Left lung (tissue), 10 donors: ENCODE data around the gene ZNF277. TPM values are rescaled to one million over a fixed set of nuclear protein-coding genes. Genes with fewer than 3 reads are reported as not detected.

ENCODE experiments used
- ATAC-seq: fragments of 200-7000 bp; cut with Tn5 transposase; one replicate; pipeline ENCODE4 v1.9.1; 2020; ENCODE audit warnings: moderate library complexity
- DNase-seq, 4 donors: peaks; one replicate each; pipeline ENCODE4 v3.0.0-alpha.2; 2013 to 2020
- H3K27ac ChIP-seq, 2 donors: fragments of 200-600 bp; sonication (generic) in 1 of 2; one replicate each; pipeline versions ENCODE4 v1.5.0 to v1.8.0; 2020 to 2021
- H3K27me3 ChIP-seq, 2 donors: fragments of 200-600 bp; sonication (generic) in 1 of 2; one replicate each; pipeline versions ENCODE4 v1.5.0 to v1.8.0; 2020 to 2021
- H3K36me3 ChIP-seq, 2 donors: fragments of 200-600 bp; sonication (generic) in 1 of 2; one replicate each; pipeline versions ENCODE4 v1.5.0 to v1.8.0; 2020 to 2021
- H3K4me1 ChIP-seq, 2 donors: fragments of 200-600 bp; one replicate each; pipeline ENCODE4 v1.8.0; 2021
- H3K4me3 ChIP-seq, 2 donors: fragments of 200-600 bp; sonication (generic) in 1 of 2; one replicate each; pipeline versions ENCODE4 v1.5.0 to v1.8.0; 2020 to 2021; ENCODE audit warnings: mild to moderate bottlenecking in 1 of 2
- H3K9me3 ChIP-seq, 2 donors: fragments of 200-600 bp; sonication (generic) in 1 of 2; one replicate each; pipeline versions ENCODE4 v1.5.0 to v1.8.0; 2020 to 2021
- CTCF ChIP-seq, 2 donors: fragments of 200-600 bp; sonication (generic) in 1 of 2; IDR thresholded peaks; one replicate each; pipeline versions ENCODE4 v1.5.0 to v1.8.0; 2021; ENCODE audit warnings: antibody characterized with exemption in 2 of 2
- intact Hi-C, 2 donors: fragments of 100-400 bp; cut with DNase I; formaldehyde crosslinking; loops; one replicate each; pipeline versions ENCODE4 v1.11.2 to v1.14.2; 2022
- polyA plus RNA-seq, 6 donors: library from polyadenylated mRNA; unstranded; fragments of 120-200 nt; gene quantifications; one replicate each; pipeline ENCODE4 v1.2.1, GENCODE V29; 2013; ENCODE audit not compliant: insufficient read length in 6 of 6
- total RNA-seq, 2 donors: library from RNA; stranded (reverse); fragmentation: NEBNext Ultra II Directional; extraction: Animal tissue kit (Norgen Biotek cat#: 25700); gene quantifications; one replicate each; pipeline ENCODE4 v1.2.1, GENCODE V29; 2021
- donor health status: DM: no; HTN: yes; CAD: no.
- donor health status: DM: no; HTN: no; CAD: no.

Gene ZNF277
- total and polyA plus RNA-seq, 8 donors = 19.8 to 41.0 (median 34.5) TPM

DNA sequence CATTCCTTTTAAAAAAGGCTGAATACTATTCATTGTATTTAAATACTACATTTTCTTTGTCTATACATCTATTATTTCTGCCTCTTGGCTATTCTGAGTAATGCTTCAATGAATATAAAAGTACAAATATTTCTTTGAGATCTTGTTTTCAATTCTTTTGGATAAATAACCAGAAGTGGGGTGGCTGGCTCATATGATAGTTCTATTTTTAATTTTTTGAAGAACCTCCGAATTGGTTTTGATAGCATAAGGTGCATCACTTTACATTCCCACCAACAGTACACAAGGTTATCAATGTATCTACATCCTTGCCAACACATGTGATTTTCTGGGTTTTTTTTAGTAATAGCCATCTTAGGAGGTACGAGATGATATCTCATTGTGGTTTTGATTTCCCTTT lies 72.5 kb downstream of the ZNF277 start:
- Histone ChIP-seq H3K27me3 (no peaks in the 10 kb centered on the region), H3K36me3 (no peaks in the 10 kb centered on the region), H3K27ac (no peak overlapping the region), H3K9me3 (no peaks in the 10 kb centered on the region), H3K4me1 (no peaks in the 10 kb centered on the region), H3K4me3 (no peak overlapping the region)
- DNase-seq (no peak), ATAC-seq (no peak)
- no peak for TF ChIP-seq CTCF (IDR thresholded peaks at IDR 0.05)
- intact Hi-C loops = no loop called here

DNA sequence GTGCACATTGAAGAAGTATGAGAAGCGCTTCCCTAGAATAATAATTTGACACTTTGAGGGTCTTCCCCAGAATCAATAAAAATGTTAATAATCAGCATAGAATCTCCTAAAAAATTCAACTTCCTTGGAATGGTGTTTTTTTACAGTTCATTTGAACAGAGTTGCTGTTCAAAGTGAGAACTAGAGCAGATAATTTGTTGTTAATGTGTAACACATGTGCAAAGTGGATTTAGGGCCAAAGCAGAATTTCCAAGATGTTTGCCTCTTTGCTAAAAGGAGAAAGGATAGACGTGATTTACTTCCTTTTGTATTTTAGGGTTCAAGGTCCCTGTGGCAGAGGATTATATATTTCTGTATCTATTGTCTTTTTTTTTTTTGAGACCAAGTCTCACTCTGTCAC lies 73.8 kb downstream of the ZNF277 start:
- no peak for ATAC-seq
- H3K27me3 ChIP-seq = no peaks in the 10 kb centered on the region
- no peak overlapping the region for H3K27ac ChIP-seq
- DNase-seq = no peak
- no peak for TF ChIP-seq CTCF (IDR thresholded peaks at IDR 0.05)
- no peaks in the 10 kb centered on the region for H3K9me3 ChIP-seq
- H3K4me1 ChIP-seq = no peaks in the 10 kb centered on the region
- no peaks in the 10 kb centered on the region for H3K36me3 ChIP-seq
- H3K4me3 ChIP-seq = no peak overlapping the region
- intact Hi-C loops = no loop called here

DNA sequence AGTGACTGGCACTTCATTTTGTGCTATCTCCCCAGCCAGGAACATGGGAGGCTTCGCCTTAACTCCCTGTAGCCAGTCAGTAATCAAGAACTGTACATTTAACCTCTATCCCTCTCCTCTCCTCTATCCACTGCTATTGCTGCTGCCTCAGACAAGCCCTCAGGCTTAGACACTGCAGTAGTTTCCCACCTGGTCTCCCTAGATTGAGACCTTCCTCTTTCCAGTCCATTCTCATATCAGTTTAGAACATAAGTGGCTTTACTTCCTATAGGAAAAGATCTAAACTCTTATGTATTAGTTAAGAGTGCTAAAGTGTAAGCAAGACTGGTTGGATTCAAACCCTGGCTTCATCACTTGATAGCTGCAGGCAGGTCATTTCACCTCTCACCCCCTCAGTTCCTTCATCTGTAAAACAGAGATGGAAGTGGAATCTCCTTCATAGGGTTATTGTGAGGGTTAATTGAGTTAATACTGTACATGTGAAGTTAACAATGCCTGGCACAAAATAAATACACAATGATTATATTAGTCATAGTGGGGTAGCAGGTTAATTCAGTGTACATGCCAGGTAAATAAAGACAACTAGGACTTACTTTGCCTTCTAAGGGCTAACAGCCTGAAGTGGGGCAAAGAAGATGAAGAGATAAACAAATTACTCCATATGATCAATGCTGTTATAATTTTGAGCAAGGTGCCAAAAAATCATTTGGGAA lies 76.1 kb downstream of the ZNF277 start:
- DNase-seq (no peak), ATAC-seq (no peak)
- H3K4me1 ChIP-seq = no peaks in the 10 kb centered on the region
- H3K9me3 ChIP-seq = no peaks in the 10 kb centered on the region
- H3K4me3 ChIP-seq = no peak overlapping the region
- no peak overlapping the region for H3K27ac ChIP-seq
- TF ChIP-seq CTCF (IDR thresholded peaks at IDR 0.05) = no peak
- no peaks in the 10 kb centered on the region for H3K36me3 ChIP-seq
- intact Hi-C loops = no loop called here
- H3K27me3 ChIP-seq = no peaks in the 10 kb centered on the region

GRCh38 chr7:112283382-112283910 lies 77.0 kb downstream of the ZNF277 start:
- Histone ChIP-seq H3K4me1 (no peaks in the 10 kb centered on the region), H3K36me3 (peaks cover 0 to 7% of the 10 kb centered on the region in 2 donors), H3K27ac (no peak overlapping the region), H3K27me3 (no peaks in the 10 kb centered on the region), H3K9me3 (no peaks in the 10 kb centered on the region), H3K4me3 (no peak overlapping the region)
- no peak for TF ChIP-seq CTCF (IDR thresholded peaks at IDR 0.05)
- DNase-seq (no peak), ATAC-seq (no peak)
- intact Hi-C loops = no loop called here

DNA sequence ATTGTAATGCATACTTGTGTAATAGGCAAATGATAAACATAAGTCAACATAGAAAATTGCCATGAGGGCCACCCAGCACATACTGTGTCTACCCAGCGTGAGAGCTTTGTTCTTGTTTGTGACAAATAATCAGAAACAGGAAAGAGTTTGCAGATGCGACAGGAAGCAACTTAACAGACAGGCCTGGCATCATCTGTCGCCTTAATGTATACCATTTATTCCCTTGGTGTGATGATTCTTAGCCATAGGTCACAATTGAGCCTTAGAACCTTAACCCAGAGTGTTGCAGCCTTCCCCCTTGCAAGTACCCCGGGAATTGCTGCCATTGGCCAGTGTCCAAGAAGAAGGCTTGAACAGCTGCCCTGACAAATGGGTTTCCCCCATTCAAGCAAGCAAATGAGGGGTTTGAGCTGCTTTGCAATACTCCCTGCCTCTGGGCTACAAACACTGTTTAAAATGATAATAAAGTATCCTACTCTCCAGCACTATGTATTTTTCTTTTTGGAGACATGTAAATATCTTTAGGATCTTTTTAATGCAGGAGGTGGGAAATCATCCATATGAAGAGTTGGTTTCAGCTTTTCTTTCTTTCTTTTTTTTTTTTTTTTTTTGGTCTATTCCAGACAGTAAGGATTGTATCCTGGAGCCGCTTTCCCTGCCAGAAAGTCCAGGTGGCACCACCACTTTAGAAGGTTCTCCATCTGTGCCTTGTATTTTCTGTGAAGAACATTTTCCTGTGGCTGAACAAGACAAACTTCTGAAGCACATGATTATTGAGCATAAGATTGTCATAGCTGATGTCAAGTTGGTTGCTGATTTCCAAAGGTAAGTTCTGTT lies 80.0 kb downstream of the ZNF277 start:
- TF ChIP-seq CTCF (IDR thresholded peaks at IDR 0.05) = no peak
- Histone ChIP-seq H3K4me3 (no peak overlapping the region), H3K4me1 (no peaks in the 10 kb centered on the region), H3K27me3 (no peaks in the 10 kb centered on the region), H3K9me3 (no peaks in the 10 kb centered on the region), H3K27ac (no peak overlapping the region), H3K36me3 (peaks cover 0 to 17% of the 10 kb centered on the region in 2 donors)
- ATAC-seq (no peak), DNase-seq (no peak)
- intact Hi-C loops = no loop called here
